AG20443 (cell line): Measurements from ENCODE around the gene GTPBP1.

Source experiments
- DNase-seq: peaks from one replicate; pipeline ENCODE4 v3.0.0; 2012; ENCODE audit warnings: low spot score, mixed read lengths

GTPBP1 gene

GRCh38 chr22:38704654-38705234, 1.0 kb upstream of the GTPBP1 start:
- DNase-seq = no peak

DNA sequence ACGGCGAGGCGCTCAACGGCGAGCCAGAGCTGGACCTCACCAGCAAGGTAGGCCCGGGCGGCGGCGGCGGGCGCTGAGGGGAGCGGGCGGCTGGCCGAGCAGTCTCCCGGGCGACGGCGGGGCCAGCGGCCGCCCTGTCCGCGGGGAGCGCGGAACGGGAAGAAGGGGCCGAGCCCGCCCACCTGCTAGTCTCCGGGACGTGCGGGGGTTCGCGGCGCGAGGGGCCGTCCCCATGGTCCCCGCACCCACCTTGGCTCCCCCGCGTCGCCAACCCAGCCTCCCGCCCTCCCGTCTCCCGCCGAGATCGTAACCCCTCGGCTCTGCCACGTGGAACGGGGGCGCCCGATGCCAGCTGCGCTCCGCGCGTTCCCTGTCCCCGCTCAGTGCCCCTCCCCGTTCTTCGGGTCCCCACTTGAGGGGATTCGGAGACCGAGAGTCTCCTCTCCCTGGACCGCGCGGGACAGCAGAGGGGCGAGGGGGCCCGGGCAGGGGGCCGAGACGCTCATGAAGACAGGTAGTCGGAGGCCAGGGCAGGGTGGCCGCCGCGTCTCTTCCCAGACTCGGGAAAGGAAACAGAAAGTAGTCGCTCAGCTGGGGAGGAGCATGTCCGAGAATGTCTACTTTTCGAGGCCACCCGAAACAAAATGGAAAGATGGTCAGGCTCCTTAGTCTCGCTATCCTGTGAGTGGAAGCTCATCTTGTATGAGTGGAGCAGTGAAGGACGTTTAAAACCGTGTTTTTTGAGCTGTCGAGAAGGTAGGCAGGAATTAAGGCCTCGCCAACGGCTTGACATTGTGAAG, 557 bp downstream of the GTPBP1 start:
- DNase-seq = peak; percentile 60

- no peak for DNase-seq
Measured at GRCh38 chr22:38706901-38707195, 1.1 kb downstream of the GTPBP1 start.

DNA sequence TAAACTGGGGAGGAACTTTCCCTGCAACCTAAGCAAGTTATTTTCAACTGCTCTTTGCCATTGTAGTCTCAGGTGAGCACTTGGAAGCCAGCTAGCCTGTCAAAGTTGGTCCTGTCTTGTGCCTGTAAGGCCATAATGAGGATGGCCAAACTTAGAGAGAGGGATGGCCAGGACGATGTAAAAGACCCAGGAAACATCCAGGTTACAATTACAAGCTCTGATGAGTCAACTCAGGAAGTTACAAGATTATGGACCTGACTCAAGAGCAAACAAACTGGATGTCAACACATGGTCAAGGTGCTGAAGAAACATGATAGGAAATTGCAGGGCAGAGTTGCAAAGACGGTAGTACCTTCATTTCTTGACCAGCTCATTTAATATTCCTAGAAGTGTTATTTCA, 1.6 kb downstream of the GTPBP1 start:
- no peak for DNase-seq

- DNase-seq = no peak
Measured at GRCh38 chr22:38707984-38708383, 2.2 kb downstream of the GTPBP1 start.

GRCh38 chr22:38709306-38709705, 3.6 kb downstream of the GTPBP1 start:
- no peak for DNase-seq

DNA sequence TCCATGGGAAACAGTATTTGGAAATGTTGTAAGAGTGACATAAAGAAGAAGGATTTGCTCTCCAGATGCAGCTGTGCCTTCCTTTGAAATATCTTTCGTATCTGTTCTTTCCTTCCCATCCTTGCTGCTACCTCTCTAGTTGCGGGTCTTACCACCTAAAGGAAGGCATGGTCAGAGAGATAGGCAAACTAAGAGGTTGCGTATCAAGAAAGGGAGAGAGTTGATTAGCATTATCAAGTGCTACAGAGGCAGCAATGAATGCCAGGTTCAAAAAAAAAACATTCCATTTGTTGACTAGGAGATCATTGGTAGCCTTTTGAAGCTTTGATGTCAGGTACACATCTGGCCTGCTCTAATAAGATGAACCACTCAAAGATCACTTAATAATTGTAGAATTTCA, 4.6 kb downstream of the GTPBP1 start:
- DNase-seq = no peak

DNA sequence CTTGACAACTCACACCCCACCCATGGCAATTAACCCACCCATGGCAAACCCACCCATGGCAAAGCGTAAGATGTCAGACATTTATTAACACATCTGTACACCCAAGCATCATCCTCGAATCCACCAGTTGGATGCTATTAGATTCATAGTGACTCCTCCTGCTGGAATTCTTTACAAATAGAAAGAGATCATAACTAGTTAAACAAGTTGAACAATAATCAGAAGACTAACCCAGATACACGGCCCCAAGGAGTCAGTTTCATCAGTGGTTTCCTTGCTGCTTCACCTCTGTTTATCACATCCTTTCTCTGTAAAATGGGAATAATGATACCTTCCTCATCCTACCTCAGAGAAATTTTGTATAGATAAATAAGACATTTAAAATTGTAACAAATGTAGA, 5.1 kb downstream of the GTPBP1 start:
- no peak for DNase-seq

GRCh38 chr22:38712486-38713207, 6.9 kb downstream of the GTPBP1 start:
- DNase-seq = no peak

GRCh38 chr22:38713921-38714320, 8.2 kb downstream of the GTPBP1 start:
- DNase-seq = no peak

DNA sequence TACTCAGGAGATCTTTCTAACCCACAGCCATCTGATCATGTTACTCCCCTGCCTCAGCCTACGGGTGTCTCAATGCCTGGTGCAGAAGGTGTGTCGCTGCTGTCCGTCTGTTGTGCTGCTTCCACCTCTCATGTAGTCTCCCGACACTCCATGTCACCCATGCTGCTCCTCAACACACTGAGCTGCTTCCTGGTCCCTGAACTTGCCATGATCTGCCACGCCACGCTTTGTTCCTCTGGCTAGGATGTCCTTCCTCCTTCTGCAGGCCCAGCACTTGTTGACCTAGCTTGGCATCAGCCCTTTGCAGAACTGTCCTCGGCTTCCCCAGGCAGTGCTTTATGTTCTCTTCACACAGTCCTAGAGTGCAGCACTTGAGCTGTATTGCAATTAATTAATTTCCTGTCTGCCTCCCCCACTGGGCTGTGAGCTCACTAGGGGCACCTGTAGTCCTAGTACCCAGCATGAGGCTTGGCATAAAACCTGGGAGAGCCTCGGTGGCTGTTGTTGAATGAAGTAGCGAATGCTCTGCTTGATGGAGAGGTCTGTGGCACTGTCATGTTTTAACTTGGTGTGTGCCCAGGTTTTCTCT, 9.5 kb downstream of the GTPBP1 start:
- DNase-seq = no peak

GRCh38 chr22:38715852-38716251, 10.1 kb downstream of the GTPBP1 start:
- no peak for DNase-seq

DNA sequence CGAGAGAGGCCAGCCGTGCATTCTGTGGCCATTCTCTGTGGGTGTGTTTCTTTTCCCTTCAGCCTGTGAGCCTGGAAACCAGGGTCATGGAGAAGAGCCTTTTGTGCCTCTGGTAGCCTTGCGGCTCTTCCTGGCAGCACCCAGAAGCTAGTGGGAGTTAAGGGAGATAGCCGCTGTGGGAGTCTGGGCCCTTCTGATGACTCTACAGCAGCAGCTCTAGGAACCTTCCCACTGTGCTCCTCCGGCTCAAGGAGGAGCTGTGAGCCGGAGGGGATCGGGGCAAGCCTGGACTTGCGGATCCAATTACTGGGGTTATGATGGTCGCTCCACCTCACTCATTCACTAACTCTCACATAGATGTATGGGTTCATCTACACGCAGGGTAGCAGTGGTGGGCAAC, 10.5 kb downstream of the GTPBP1 start:
- no peak for DNase-seq

GRCh38 chr22:38716826-38717225, 11.1 kb downstream of the GTPBP1 start:
- DNase-seq = no peak

DNA sequence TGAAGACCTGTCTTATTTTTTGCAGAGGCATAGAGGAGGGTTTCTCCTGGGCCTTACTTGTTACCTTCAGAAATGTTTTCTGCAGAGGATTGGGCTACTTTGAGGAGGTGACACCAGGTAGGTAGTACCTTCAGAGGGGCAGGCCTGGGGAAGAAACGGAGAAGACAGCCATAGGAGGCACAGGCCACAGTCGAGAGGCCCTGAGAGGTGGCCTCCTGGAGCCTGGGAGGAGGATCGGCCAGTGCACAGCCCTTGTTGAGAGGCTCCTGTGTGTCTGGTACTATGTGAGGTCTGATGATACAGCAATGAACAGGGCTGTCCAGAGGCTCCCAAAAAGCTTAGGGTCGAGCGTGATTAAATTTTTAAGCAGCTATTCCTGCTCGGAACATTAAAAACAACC, 11.5 kb downstream of the GTPBP1 start:
- no peak for DNase-seq

- DNase-seq = peak; percentile 93
Measured at GRCh38 chr22:38718414-38718813, 12.7 kb downstream of the GTPBP1 start.

DNA sequence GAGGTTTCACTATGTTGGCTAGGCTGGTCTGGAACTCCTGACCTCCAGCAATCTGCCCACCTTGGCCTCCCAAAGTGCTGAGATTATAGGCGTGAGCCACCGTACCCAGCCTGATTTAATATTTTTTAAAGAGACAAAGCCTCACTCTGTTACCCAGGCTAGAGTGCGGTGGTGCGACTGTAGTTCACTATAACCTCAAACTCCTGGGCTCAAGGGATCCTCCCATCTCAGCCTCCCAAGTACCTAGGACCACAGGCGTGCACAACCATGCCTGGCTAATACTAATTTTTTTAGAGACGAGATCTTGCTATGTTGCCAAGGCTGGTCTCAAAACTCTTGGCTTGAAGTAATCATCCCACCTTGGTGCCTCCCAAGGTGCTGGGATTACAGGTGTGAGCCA, 13.5 kb downstream of the GTPBP1 start:
- no peak for DNase-seq

DNA sequence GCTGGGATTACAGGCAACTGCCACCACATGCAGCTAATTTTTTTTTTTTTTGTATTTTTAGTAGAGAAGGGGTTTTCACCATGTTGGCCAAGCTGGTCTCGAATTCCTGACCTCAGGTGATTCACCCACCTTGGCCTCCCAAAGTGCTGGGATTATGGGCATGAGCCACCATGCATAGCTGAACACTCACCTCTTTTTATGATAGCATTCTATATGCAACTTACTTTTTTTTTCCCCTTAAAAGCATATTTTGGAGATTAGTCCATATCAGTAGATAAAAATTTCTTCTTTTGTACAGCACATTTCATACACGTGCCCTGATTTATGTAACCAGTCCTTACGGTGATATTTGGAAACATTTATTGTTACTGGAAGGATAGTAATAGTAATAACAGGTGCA, 14.6 kb downstream of the GTPBP1 start:
- no peak for DNase-seq

DNA sequence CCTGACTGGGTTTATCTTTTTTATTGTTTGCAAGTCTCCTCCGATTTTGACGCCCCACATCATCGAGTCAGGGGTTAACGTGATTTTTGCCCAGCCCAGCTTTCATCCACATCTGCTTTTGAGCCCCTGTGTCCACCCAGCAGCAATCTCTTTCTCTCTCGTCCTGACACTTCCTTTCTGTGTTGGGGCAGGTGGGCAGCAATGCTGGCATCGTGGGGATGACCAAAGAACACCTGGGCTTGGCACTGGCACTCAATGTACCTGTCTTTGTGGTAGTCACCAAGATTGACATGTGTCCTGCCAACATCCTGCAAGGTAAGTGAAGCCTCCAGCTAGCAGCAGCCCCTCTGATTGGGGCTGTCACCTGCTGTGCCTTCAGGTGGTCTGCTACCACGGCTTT, 15.8 kb downstream of the GTPBP1 start:
- DNase-seq = no peak

GRCh38 chr22:38724176-38724575, 18.4 kb downstream of the GTPBP1 start:
- no peak for DNase-seq

- DNase-seq = peak; percentile 63
Measured at GRCh38 chr22:38724926-38725571, 19.3 kb downstream of the GTPBP1 start.

DNA sequence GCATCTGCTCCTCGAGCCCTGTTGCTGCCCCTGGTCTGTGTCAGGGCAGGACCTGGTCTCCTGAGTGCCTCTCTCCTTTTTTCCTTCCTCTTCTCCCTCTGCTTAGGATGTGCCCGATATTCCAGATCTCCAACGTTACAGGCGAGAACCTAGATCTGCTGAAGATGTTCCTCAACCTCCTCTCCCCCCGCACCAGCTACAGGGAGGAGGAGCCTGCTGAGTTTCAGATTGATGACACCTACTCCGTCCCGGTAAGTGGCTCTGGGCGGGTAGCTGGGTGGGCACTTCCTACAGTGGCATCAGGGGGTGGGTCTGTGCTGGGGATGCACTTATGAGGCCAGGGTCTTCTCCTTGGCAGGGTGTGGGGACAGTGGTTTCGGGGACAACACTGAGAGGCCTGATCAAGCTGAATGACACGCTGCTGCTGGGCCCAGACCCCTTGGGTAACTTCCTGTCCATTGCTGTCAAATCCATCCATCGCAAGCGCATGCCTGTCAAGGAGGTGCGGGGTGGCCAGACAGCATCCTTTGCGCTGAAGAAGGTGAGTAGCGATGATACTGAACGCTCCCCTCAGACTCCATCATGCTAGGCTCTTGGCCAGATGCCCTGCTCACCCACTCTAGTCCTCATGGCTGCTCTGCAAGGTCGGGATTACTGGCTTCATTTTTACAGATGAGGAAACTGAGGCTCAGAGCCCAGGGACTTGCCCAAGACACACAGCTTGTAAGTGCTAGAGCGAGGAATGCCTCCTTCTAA, 20.3 kb downstream of the GTPBP1 start:
- DNase-seq = no peak
